ENCODE measurements around the gene LRRC8B.

DNA sequence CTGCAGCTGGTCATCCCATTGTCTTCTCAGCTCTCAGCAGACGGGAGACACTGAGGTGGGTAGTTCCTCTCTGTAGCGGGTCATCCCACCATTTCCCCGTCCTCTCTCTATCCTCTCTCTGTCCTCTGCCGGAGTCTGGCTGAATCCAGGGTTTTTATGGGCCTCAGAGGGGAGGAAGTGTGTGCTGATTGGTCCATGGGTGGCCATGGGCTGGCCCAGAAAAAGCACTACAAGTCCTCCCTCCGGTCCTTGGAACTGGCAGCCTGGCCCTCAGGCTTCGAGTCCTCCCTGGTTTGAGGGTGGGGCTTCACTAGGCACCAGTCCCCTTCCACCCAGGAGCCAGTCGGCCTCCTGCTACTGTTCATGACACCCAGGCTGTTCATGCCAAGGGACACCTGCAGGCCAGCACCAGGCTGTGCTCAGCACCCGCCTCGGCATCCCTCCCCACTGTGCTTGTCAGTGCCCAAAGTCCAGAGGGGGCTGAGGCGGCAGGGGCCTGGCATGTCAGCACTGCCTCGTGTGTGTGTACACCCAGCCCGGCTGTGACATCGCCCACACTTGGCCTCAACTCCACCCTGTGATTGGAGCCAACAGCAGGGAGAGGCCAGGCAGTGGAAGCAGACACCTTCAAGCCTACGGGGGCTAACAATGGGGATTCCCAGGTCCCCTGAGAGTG, 85.3 kb downstream of the LRRC8B start:
- TF ChIP-seq CTCF (IDR thresholded peaks at IDR 0.05) (no peak), EP300 (IDR thresholded peaks at IDR 0.05; ENCODE audit: borderline replicate concordance in 1 of 2, low read depth in 1 of 2, low read length in 1 of 2) (no peak), RCOR1 (IDR thresholded peaks at IDR 0.05; ENCODE audit: low read length) (no peak), TCF12 (IDR thresholded peaks at IDR 0.05) (no peak), CHD2 (IDR thresholded peaks at IDR 0.05; ENCODE audit: low read length, partially characterized antibody) (no peak)
- TF ChIP-seq, protein P1, sequence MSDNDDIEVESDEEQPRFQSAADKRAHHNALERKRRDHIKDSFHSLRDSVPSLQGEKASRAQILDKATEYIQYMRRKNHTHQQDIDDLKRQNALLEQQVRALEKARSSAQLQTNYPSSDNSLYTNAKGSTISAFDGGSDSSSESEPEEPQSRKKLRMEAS (IDR thresholded peaks at IDR 0.05; ENCODE audit: low read depth): no peak
